Right cardiac atrium (tissue), 5 donors: ENCODE results near the gene FGF2. TPM values are rescaled to one million over a fixed set of nuclear protein-coding genes. Genes with fewer than 3 reads are reported as not detected.

ENCODE experiments used
- ATAC-seq, 2 donors: fragments of 200-7000 bp; cut with Tn5 transposase; one replicate each; pipeline versions ENCODE4 v1.8.0 to v1.9.1; 2020; ENCODE audit warnings: moderate library complexity in 2 of 2, mild to moderate bottlenecking in 1 of 2
- DNase-seq, 3 donors: peaks; one replicate each; pipeline ENCODE4 v3.0.0-alpha.2; 2020
- H3K27ac ChIP-seq: one replicate; pipeline ENCODE4 v1.5.1; 2013; ENCODE audit warnings: mild to moderate bottlenecking, low read length, control low read depth, moderate library complexity
- H3K27me3 ChIP-seq: one replicate; pipeline ENCODE4 v1.6.1; 2013; ENCODE audit not compliant: control insufficient read depth, insufficient read depth
- H3K4me1 ChIP-seq: one replicate; pipeline ENCODE4 v1.6.1; 2013; ENCODE audit warnings: low read length; ENCODE audit not compliant: control insufficient read depth, insufficient read depth
- H3K4me3 ChIP-seq: one replicate; pipeline ENCODE4 v1.5.1; 2013; ENCODE audit warnings: low read length, control low read depth
- H3K9me3 ChIP-seq: one replicate; pipeline ENCODE4 v1.6.1; 2013; ENCODE audit warnings: low read length; ENCODE audit not compliant: control insufficient read depth
- WGBS: extraction: QIAGEN DNeasy Blood & Tissue Kit; methylation state at CpG from one replicate; pipeline ENCODE4 v1.1.7; 2013; 5-methylcytosine and 5-hydroxymethylcytosine counted together
- intact Hi-C, 4 donors: fragments of 100-400 bp; cut with DNase I; formaldehyde crosslinking; loops; one replicate each; pipeline versions ENCODE4 v1.11.0 to v1.14.0; 2022 to 2023
- polyA plus RNA-seq: library from polyadenylated mRNA; stranded (reverse); fragments of 200-250 nt; gene quantifications from one replicate; pipeline ENCODE4 v1.2.3, GENCODE V29; 2013
- total RNA-seq, 4 donors: library from RNA; stranded (reverse); fragmentation: NEBNext Ultra II Directional; extraction: Animal tissue kit (Norgen Biotek cat#: 25700); gene quantifications; one replicate each; pipeline ENCODE4 v1.2.1, GENCODE V29; 2021
- donor health status: healthy with polysubstance abuse.
- donor health status: DM: no; HTN: yes; CAD: no.
- donor health status: DM: no; HTN: no; CAD: no.
- donor health status: DM: no; HTN: yes; CAD: no; lungs with severe emphysema.
- donor health status: DM: yes; HTN: yes; CAD: no.

Gene FGF2
- total and polyA plus RNA-seq, 5 donors: 3.5 to 10.6 (median 7.5) TPM

DNA sequence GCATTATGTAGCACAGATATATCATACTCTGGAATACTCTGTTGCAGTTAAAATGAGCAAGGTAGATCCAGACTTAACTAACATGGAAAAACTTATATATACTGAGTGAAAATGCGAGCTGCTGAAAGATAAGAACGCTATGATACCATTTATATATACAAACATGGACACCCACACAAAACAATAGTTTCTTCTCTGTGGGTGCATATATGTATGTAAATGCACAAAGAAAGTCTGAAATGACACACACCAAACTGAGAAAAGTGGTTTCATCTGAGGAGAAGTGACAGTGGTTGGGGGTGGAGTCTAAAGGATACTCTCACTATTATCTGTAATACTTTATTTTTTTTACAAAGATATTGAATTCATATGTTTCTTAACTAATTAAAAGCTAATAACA lies 12.2 kb upstream of the FGF2 start:
- Histone ChIP-seq H3K9me3 (no peaks in the 10 kb centered on the region), H3K27ac (no peak overlapping the region), H3K27me3 (no peaks in the 10 kb centered on the region), H3K4me1 (no peaks in the 10 kb centered on the region), H3K4me3 (no peak overlapping the region)
- ATAC-seq: no peak
- intact Hi-C loops: no loop called here
- WGBS: 82% methylated on average over 2 of the region's 2 CpGs
- no peak for DNase-seq

DNA sequence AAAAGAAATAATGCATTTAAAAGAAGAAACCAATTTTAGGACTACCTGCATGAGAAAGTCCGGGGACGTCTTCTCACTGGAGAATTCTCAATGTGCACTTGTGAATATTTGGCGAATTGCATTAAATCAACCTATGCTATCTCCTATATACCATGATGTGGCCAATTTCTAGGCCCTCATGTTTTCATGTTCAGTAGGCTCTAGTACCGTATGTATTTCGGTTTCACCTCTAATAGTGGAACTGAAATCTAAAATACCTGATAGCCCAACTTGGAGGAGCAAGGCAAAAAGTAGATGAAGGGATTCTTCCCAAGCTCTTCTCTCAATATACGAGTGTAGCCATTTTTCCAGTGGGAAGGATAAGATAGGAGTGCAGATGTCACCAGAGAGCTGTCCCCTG lies 11.4 kb upstream of the FGF2 start:
- intact Hi-C loops: no loop called here
- no peak overlapping the region for H3K27ac ChIP-seq
- DNase-seq: no peak
- no peaks in the 10 kb centered on the region for H3K4me1 ChIP-seq
- no peak overlapping the region for H3K4me3 ChIP-seq
- H3K9me3 ChIP-seq: no peaks in the 10 kb centered on the region
- ATAC-seq: no peak
- 95% methylated on average over 6 of the region's 6 CpGs for WGBS
- H3K27me3 ChIP-seq: no peaks in the 10 kb centered on the region

DNA sequence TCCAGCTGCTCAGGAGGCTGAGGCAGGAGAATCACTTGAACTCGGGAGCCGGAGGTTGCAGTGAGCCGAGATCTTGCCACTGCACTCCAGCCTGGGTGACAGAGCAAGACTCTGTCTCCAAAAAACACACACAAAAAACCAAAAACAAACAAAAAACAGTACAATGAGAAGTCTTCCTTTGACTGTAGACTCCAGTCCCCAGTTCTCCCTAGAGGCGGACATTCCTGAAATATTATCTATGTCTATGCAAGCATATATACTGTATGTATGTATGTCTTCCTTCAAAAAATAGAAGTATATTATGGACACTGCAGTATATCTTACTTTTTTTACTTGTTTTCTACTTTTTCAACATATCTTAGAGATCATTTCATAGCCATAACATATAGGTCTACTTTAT lies 10.2 kb upstream of the FGF2 start:
- Histone ChIP-seq H3K4me3 (no peak overlapping the region), H3K4me1 (no peaks in the 10 kb centered on the region), H3K9me3 (no peaks in the 10 kb centered on the region)

GRCh38 chr4:122819708-122820449 lies 6.8 kb upstream of the FGF2 start:
- DNase-seq: no peak
- no peaks in the 10 kb centered on the region for H3K9me3 ChIP-seq
- WGBS: 86% methylated on average over 7 of the region's 7 CpGs
- intact Hi-C loops: no loop called here
- H3K27me3 ChIP-seq: no peaks in the 10 kb centered on the region
- ATAC-seq: no peak
- H3K4me1 ChIP-seq: no peaks in the 10 kb centered on the region
- no peak overlapping the region for H3K4me3 ChIP-seq
- no peak overlapping the region for H3K27ac ChIP-seq

More for the DNA sequence above, 10.2 kb upstream of the FGF2 start:
- Histone ChIP-seq H3K27ac (no peak overlapping the region), H3K27me3 (no peaks in the 10 kb centered on the region)
- ATAC-seq (no peak), DNase-seq (no peak)
- 93% methylated on average over 4 of the region's 4 CpGs for WGBS
- intact Hi-C loops: no loop called here

DNA sequence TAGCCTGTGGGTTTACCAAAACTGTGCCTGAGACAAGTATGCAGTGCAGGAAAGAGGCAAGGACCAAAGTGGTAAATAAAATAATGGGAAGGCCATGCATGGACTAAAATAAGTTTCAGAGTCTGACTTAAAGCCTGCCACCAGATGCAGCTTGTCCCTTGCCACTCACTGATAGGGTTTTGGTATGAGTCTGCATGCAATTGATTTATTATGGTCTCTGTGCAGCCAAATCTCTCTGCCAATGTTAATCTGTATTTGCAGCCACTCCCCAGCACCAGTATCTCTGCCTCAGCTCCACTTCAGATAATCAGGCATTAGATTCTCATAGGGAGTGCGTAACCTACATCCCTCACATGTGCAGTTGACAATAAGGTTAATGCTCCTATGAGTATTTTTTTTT lies 5.5 kb upstream of the FGF2 start:
- intact Hi-C loops: no loop called here
- Histone ChIP-seq H3K4me1 (no peaks in the 10 kb centered on the region), H3K9me3 (no peaks in the 10 kb centered on the region), H3K27ac (no peak overlapping the region), H3K27me3 (no peaks in the 10 kb centered on the region), H3K4me3 (no peak overlapping the region)
- ATAC-seq: no peak
- 89% methylated on average over 1 of the region's 1 CpG for WGBS
- DNase-seq: no peak

DNA sequence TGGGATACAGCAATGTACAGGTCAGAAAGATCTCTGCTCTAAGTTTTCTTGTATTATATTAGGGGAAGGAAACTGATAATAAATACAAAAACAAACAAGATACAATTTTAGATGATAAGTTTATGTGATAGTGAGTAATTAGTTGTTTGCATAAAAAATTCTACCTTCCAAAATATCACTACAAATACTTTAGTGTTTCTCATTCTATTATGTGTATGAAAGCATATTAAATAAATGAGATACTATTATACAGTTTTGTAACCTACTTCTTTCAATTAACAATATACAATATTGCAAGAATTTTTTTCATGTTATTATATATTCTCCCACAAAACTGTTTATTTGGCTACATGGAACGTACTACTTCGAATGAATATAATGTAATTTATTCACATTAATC lies 4.2 kb upstream of the FGF2 start:
- no peaks in the 10 kb centered on the region for H3K9me3 ChIP-seq
- WGBS: 97% methylated on average over 2 of the region's 2 CpGs
- H3K4me3 ChIP-seq: no peak overlapping the region
- no peaks in the 10 kb centered on the region for H3K4me1 ChIP-seq
- intact Hi-C loops: no loop called here
- no peak for DNase-seq
- ATAC-seq: no peak
- H3K27me3 ChIP-seq: no peaks in the 10 kb centered on the region
- no peak overlapping the region for H3K27ac ChIP-seq

- H3K4me1 ChIP-seq: no peaks in the 10 kb centered on the region
- no peak for ATAC-seq
Observed at GRCh38 chr4:122823476-122823875, 3.2 kb upstream of the FGF2 start.

GRCh38 chr4:122824616-122825015 lies 2.0 kb upstream of the FGF2 start:
- H3K4me3 ChIP-seq: no peak overlapping the region
- H3K4me1 ChIP-seq: no peaks in the 10 kb centered on the region
- 84% methylated on average over 2 of the region's 2 CpGs for WGBS
- intact Hi-C loops: loop anchor here in 1 of 4 donors (5.0 kb wide), 1 partner anchor 98 kb away; the partner anchor contains the start of gene NUDT6
- no peak for ATAC-seq
- H3K27ac ChIP-seq: no peak overlapping the region
- no peaks in the 10 kb centered on the region for H3K27me3 ChIP-seq
- H3K9me3 ChIP-seq: no peaks in the 10 kb centered on the region
- DNase-seq: no peak

More at GRCh38 chr4:122823476-122823875, 3.2 kb upstream of the FGF2 start:
- intact Hi-C loops: no loop called here
- DNase-seq: no peak
- 72% methylated on average over 2 of the region's 2 CpGs for WGBS
- Histone ChIP-seq H3K9me3 (no peaks in the 10 kb centered on the region), H3K27ac (no peak overlapping the region), H3K27me3 (no peaks in the 10 kb centered on the region), H3K4me3 (no peak overlapping the region)

DNA sequence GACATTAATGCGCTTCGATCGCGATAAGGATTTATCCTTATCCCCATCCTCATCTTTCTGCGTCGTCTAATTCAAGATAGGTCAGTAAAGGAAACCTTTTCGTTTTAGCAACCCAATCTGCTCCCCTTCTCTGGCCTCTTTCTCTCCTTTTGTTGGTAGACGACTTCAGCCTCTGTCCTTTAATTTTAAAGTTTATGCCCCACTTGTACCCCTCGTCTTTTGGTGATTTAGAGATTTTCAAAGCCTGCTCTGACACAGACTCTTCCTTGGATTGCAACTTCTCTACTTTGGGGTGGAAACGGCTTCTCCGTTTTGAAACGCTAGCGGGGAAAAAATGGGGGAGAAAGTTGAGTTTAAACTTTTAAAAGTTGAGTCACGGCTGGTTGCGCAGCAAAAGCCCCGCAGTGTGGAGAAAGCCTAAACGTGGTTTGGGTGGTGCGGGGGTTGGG lies 528 bp upstream of the FGF2 start:
- Histone ChIP-seq H3K9me3 (no peaks in the 10 kb centered on the region), H3K4me1 (no peaks in the 10 kb centered on the region), H3K4me3 (peak overlapping the region; percentile 89), H3K27ac (peak overlapping the region; percentile 38), H3K27me3 (no peaks in the 10 kb centered on the region)
- ATAC-seq (no peak), DNase-seq (no peak)
- intact Hi-C loops: loop anchor here in 1 of 4 donors (5.0 kb wide), 1 partner anchor 96 kb away; the partner anchor contains the start of gene NUDT6
- 30% methylated on average over 18 of the region's 18 CpGs for WGBS

- H3K4me3 ChIP-seq: peak overlapping the region; percentile 89
- peak; percentile 68 to 84 (median 82) for DNase-seq
- ATAC-seq: peak; percentile 75 to 83
- H3K27ac ChIP-seq: peak overlapping the region; percentile 36
- WGBS: under 1% methylated on average over 57 of the region's 57 CpGs
- no peaks in the 10 kb centered on the region for H3K9me3 ChIP-seq
- H3K27me3 ChIP-seq: no peaks in the 10 kb centered on the region
- intact Hi-C loops: loop anchor here in 1 of 4 donors (5.0 kb wide), 1 partner anchor 95 kb away; the partner anchor contains the start of gene NUDT6
- H3K4me1 ChIP-seq: no peaks in the 10 kb centered on the region
Observed at GRCh38 chr4:122827258-122827878, 737 bp downstream of the FGF2 start.

DNA sequence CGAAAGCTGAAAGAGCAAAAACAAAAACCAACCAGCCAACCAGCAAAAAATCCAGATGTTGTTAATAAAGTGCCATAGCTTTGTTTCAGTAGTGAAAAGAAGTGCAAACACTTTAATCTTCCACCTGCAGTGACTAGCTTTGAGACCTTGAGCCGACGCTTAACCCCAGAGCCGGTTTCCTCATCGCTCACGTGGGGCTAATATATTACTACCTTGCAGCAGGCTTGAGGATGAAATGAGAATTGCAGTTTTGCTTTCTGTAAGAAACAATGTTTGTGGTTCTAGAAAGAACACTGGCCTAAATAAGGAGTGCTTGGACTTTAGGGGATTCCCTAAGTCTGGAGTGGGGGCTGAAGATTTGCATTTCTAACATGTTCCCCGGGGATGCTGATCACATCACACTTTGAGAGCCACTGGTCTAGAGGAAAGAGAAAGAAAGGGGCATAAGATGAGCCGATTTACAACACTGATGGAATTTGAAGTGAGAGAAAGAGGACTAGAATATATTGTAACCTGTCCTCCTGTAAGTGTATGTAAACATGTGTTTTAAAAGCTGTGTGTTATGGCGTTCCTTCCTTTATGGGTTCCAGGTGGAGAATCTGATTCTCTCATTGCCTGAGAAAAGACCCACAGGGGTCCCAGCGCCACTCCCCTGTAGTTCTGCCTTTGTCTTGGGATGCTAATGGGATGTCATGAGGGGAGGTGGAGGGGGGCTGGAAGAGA lies 1.4 kb downstream of the FGF2 start:
- intact Hi-C loops: loop anchor here in 1 of 4 donors (5.0 kb wide), 1 partner anchor 94 kb away; the partner anchor contains the start of gene NUDT6
- peak; percentile 36 to 70 for ATAC-seq

More for the DNA sequence above, 1.4 kb downstream of the FGF2 start:
- Histone ChIP-seq H3K4me1 (no peaks in the 10 kb centered on the region), H3K9me3 (no peaks in the 10 kb centered on the region), H3K4me3 (peak overlapping the region; percentile 89), H3K27ac (peak overlapping the region; percentile 36), H3K27me3 (no peaks in the 10 kb centered on the region)
- peak in 1 of 3 donors; percentile 65 for DNase-seq
- WGBS: 25% methylated on average over 10 of the region's 10 CpGs
